ENCODE results near the gene PLPP6. TPM values are rescaled to one million over a fixed set of nuclear protein-coding genes. Genes with fewer than 3 reads are reported as not detected.

Gene PLPP6
- total and polyA plus RNA-seq, 2 donors (not counting 3 experiments of a cell fraction or from before 2014, with no cell fraction given): 6.3 to 6.4 TPM

DNA sequence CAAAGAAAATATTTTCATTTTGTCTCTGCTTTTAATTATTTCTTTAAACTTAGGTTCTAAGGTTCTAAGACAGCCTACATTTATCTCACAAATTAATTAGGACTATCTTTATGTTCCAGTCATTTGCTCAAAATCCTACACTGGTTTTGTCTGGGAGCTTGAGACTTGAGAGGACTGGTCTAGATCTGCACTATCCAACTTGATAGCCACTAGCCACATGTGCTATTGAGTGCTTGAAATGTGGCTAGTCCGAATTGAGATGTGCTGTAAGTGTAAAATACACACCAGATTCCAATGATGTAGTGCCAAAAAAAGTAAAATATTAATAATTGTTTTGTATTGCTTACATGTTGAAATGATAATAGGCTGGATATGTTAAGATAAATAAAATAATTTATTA lies 24.5 kb downstream of the PLPP6 start:
- no peak overlapping the region for H3K9ac ChIP-seq (replicated peaks; ENCODE audit: extremely low read depth, insufficient read depth, low read length)
- H3K27me3 ChIP-seq (ENCODE audit: control insufficient read depth in 2 of 2, insufficient read depth in 2 of 2, low read length in 2 of 2): no peaks in the 10 kb centered on the region
- H3K4me1 ChIP-seq (ENCODE audit: control insufficient read depth, extremely low read depth, insufficient read depth, low read length): no peaks in the 10 kb centered on the region
- no TSS peak for BruUV-seq (replicated peaks)
- H3K4me3 ChIP-seq (replicated peaks in 1 of 3; ENCODE audit: insufficient read depth in 1 of 3, low read depth in 1 of 3, low read length in 3 of 3): no peak overlapping the region
- FAIRE-seq: no peak
- H3K9me3 ChIP-seq (replicated peaks; ENCODE audit: control insufficient read depth, insufficient read depth, low read length): no peaks in the 10 kb centered on the region
- no peaks in the 10 kb centered on the region for H3K9me1 ChIP-seq (replicated peaks; ENCODE audit: control insufficient read depth, extremely low read depth, insufficient read depth, low read length)
- no peak for TF ChIP-seq POLR2A (IDR thresholded peaks at IDR 0.05; ENCODE audit: low read depth, low read length)
- no peak for TF ChIP-seq GATA2 (IDR thresholded peaks at IDR 0.05; ENCODE audit: insufficient read depth, insufficient read length, low read depth, low read length)
- TF ChIP-seq POLR2AphosphoS5 (IDR thresholded peaks at IDR 0.05; ENCODE audit: insufficient read depth, low read depth, low read length): no peak
- no peak for TF ChIP-seq EZH2 (IDR thresholded peaks at IDR 0.05; ENCODE audit: borderline replicate concordance, low read depth, low read length, severe bottlenecking)
- TF ChIP-seq MAX (IDR thresholded peaks at IDR 0.05; ENCODE audit: insufficient read depth, insufficient read length): no peak
- TF ChIP-seq, protein P1, sequence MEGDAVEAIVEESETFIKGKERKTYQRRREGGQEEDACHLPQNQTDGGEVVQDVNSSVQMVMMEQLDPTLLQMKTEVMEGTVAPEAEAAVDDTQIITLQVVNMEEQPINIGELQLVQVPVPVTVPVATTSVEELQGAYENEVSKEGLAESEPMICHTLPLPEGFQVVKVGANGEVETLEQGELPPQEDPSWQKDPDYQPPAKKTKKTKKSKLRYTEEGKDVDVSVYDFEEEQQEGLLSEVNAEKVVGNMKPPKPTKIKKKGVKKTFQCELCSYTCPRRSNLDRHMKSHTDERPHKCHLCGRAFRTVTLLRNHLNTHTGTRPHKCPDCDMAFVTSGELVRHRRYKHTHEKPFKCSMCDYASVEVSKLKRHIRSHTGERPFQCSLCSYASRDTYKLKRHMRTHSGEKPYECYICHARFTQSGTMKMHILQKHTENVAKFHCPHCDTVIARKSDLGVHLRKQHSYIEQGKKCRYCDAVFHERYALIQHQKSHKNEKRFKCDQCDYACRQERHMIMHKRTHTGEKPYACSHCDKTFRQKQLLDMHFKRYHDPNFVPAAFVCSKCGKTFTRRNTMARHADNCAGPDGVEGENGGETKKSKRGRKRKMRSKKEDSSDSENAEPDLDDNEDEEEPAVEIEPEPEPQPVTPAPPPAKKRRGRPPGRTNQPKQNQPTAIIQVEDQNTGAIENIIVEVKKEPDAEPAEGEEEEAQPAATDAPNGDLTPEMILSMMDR (IDR thresholded peaks at IDR 0.05; ENCODE audit: extremely low read depth in 1 of 2, insufficient read depth in 1 of 2, low read depth in 1 of 2, low read length in 2 of 2): no peak
- TF ChIP-seq JUN (IDR thresholded peaks at IDR 0.05; ENCODE audit: borderline replicate concordance, insufficient read depth, insufficient read length, low read depth): no peak
- no peak for TF ChIP-seq FOS (IDR thresholded peaks at IDR 0.05; ENCODE audit: borderline replicate concordance, insufficient read depth, low read length)
- TF ChIP-seq MYC (IDR thresholded peaks at IDR 0.05; ENCODE audit: low read depth, low read length): no peak
- no peak overlapping the region for H3K27ac ChIP-seq (ENCODE audit: insufficient read depth, low read depth, low read length)
- peaks cover 5% of the 10 kb centered on the region for H3K79me2 ChIP-seq (ENCODE audit: control insufficient read depth, insufficient read depth, low read length)
- POLR2A ChIA-PET: interaction anchor here (0.5 kb wide), 1 partner anchor 1013 kb away, joined by 3 read pairs; no protein-coding TSS in a partner anchor
- no peak overlapping the region for H2AFZ ChIP-seq (ENCODE audit: low read depth, low read length)
- CTCF ChIA-PET: interaction anchor here (1.2 kb wide), 1 partner anchor 63 kb away, joined by 3 read pairs; no protein-coding TSS in a partner anchor
- dilution Hi-C loops (cut with MboI; ENCODE audit: extremely low pct_ligation_motif_present, low sequenced_read_pairs) (no loop called here), intact Hi-C loops (cut with micrococcal nuclease) (no loop called here)
- no peaks in the 10 kb centered on the region for H4K20me1 ChIP-seq (replicated peaks; ENCODE audit: control insufficient read depth, extremely low read depth, insufficient read depth, low read length)
- no peak overlapping the region for H3K4me2 ChIP-seq (ENCODE audit: insufficient read depth, low read length)
- DNase-seq (ENCODE audit: low read depth, low spot score): no peak
- H3K36me3 ChIP-seq (ENCODE audit: control insufficient read depth in 2 of 2, extremely low read depth in 1 of 2, insufficient read depth in 2 of 2, low read length in 2 of 2): peaks cover 0 to 3% of the 10 kb centered on the region in 2 experiments
